Stimulated activated CD4-positive, alpha-beta T cell treated with anti-CD3 and anti-CD28 coated beads, Interleukin-1b, Interleukin-23, amount 100 ng/mL, for 1 hour (primary cell): ENCODE data around the gene ZNF692.
A peak's percentile ranks its signal among the peaks of the same experiment; 100 is the strongest.
"Not testable (repeated sequence)": the region's sequence is repeated elsewhere in the genome, so short reads cannot be mapped to it uniquely, and the experiment has no call there.

Experiments used
- DNase-seq, 2 donors: peaks; one replicate each; pipeline ENCODE4 v3.0.0-alpha.2; 2020; ENCODE audit warnings: low read depth in 2 of 2

The ZNF692 gene

GRCh38 chr1:248810000-248810726 is 48.7 kb downstream of the ZNF692 start:
- DNase-seq = no peak

DNA sequence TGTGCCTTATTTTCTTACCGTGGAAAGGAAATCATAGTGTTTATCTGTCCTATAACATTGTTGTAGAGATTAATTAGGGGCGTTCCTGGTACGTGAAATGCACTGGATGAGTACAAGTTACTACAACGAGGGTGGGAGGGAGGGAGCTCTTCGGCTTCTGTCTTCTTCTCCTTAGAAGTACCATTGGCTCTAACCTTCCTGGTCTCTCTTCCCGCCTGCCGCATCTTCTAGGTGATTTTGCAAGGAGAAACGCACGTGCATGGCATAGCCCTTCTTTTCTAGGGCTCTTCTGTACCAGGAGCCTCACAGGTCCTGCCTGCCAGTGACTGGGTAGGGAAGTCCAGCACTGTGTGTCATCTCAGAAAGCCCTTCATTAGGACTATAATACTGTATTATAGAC is 50.0 kb downstream of the ZNF692 start:
- no peak for DNase-seq

DNA sequence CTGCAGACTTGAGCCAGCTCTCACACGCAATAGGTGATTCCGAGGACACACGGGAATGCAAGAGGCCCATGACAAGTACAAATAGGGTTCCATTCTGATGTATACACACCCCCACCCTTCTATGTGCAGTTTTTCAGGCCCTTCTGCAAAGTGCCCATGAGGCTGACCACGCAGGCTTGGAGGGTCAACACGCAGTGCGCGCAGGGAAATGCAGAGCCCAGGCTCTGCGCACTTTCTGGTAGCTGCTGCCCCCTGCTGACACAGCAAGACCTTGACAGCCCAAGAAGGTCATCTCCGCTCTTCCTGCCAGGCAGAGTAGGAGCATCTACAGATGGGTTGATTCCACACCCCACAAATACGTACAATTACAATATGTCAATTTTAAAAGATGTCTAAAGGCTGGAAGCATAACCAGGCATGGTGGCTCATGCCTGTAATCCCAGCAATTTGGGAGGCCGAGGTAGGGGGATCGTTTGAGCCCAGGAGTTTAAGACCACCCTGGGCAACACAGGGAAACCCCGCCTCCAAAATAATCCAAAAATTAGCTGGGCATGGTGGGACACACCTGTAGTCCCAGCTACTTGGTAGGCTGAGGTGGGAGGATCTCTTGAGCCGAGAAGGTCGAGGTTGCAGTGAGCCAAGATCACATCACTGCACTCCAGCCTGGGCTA is 51.7 kb downstream of the ZNF692 start:
- peak in 1 of 2 donors; percentile 29 for DNase-seq

- DNase-seq = no peak
These were observed 53.0 kb downstream of the ZNF692 start for GRCh38 chr1:248805876-248806275.

DNA sequence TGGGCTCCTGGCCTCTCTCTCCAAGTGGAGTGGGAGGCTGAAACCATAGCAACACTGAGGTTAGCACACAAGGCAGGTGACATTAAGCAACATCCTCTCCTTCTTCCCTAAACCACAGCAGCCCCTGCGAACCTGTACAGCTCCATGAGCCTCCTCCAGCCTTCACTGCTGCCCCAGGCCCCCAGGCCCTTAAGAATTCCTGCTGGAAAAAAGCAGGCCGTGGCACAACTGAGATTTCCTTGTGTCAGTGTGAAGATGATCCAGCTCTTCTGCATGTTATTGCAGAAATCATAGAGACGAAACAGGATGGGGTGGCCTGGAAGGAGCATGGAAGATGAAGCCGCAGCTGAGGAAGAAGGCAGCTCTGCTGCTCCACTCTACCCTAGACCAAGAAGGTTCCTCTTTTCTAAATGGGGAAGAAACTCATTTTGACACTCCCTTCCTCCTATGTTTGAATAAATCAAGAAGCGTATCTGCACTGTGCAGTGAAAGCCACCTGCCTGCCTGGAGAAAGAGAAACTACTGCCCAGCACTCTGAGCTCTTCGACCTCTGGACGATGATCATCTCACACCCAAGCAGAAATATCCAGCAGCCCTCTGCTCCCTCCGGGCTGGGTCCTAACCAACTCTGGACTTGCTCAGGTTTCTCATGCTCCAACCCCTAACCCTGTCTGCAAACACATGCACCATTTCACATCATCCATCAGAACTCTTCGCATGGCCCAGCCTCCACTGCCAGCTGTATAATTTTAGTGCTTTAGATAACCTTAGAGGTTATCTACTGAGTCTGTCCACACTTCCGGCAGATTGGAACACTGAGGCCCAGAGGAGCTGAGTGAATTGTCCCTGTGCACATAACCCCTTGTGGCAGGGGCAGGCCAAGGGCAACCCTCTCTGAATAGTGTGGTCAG is 53.9 kb downstream of the ZNF692 start:
- no peak for DNase-seq

DNA sequence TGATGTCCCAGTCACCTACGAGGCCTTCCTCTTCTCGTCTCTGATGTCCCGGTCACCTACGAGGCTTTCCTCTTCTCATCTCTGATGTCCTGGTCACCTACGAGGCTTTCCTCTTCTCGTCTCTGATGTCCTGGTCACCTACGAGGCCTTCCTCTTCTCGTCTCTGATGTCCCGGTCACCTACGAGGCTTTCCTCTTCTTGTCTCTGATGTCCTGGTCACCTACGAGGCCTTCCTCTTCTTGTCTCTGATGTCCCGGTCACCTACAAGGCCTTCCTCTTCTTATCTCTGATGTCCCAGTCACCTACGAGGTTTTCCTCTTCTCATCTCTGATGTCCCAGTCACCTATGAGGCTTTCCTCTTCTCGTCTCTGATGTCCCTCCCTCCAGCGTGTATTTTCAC is 55.4 kb downstream of the ZNF692 start:
- not testable (repeated sequence) for DNase-seq

GRCh38 chr1:248802454-248802853 is 56.4 kb downstream of the ZNF692 start:
- DNase-seq = no peak

GRCh38 chr1:248800459-248800858 is 58.4 kb downstream of the ZNF692 start:
- no peak for DNase-seq
